Measurements from ENCODE around the gene TMEM52. TPM values are rescaled to one million over a fixed set of nuclear protein-coding genes. Genes with fewer than 3 reads are reported as not detected.

The TMEM52 gene
- total RNA-seq, 2 donors from 2014 or later = 6.0 to 6.3 TPM

- peaks cover under 1% of the 10 kb centered on the region for H3K4me1 Mint-ChIP-seq
- no peaks in the 10 kb centered on the region for H3K4me1 ChIP-seq (ENCODE audit: control insufficient read depth, insufficient read depth, low read length)
- H3K9ac ChIP-seq (ENCODE audit: extremely low read depth, low read length, poor library complexity, severe bottlenecking) = no peak overlapping the region
- no peak overlapping the region for H3K27ac ChIP-seq (ENCODE audit: low read depth, low read length)
- no peaks in the 10 kb centered on the region for H3K36me3 ChIP-seq (ENCODE audit: control insufficient read depth, insufficient read depth, low read length)
- no peak overlapping the region for H3K4me3 Mint-ChIP-seq
- TF ChIP-seq, protein P1, sequence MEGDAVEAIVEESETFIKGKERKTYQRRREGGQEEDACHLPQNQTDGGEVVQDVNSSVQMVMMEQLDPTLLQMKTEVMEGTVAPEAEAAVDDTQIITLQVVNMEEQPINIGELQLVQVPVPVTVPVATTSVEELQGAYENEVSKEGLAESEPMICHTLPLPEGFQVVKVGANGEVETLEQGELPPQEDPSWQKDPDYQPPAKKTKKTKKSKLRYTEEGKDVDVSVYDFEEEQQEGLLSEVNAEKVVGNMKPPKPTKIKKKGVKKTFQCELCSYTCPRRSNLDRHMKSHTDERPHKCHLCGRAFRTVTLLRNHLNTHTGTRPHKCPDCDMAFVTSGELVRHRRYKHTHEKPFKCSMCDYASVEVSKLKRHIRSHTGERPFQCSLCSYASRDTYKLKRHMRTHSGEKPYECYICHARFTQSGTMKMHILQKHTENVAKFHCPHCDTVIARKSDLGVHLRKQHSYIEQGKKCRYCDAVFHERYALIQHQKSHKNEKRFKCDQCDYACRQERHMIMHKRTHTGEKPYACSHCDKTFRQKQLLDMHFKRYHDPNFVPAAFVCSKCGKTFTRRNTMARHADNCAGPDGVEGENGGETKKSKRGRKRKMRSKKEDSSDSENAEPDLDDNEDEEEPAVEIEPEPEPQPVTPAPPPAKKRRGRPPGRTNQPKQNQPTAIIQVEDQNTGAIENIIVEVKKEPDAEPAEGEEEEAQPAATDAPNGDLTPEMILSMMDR (conservative IDR thresholded peaks at IDR 0.05) = no peak
- no peaks in the 10 kb centered on the region for H3K27me3 Mint-ChIP-seq (ENCODE audit: insufficient read depth)
- no peaks in the 10 kb centered on the region for H3K9me3 ChIP-seq (ENCODE audit: control insufficient read depth, low read length)
- H3K9me3 Mint-ChIP-seq = peaks cover 2% of the 10 kb centered on the region
- DNase-seq = no peak
- WGBS, 2 experiments (ENCODE audit: insufficient coverage in 1 of 2, insufficient read length in 1 of 2) = 85 to 86% methylated on average over 30 to 36 of the region's 38 CpGs
- H3K36me3 Mint-ChIP-seq (ENCODE audit: low read depth) = no peaks in the 10 kb centered on the region
- H3K27me3 ChIP-seq (ENCODE audit: control insufficient read depth, insufficient read depth, low read length, poor library complexity, severe bottlenecking) = no peaks in the 10 kb centered on the region
- H3K4me3 ChIP-seq (ENCODE audit: low read length) = no peak overlapping the region
- H3K27ac Mint-ChIP-seq = no peak overlapping the region
These were observed 47.1 kb upstream of the TMEM52 start for GRCh38 chr1:1966071-1966740.

- 89 to 96% methylated on average over 10 of the region's 10 CpGs for WGBS, 2 experiments (ENCODE audit: insufficient coverage in 1 of 2, insufficient read length in 1 of 2)
- no peak overlapping the region for H3K4me3 ChIP-seq (ENCODE audit: low read length)
- no peaks in the 10 kb centered on the region for H3K27me3 ChIP-seq (ENCODE audit: control insufficient read depth, insufficient read depth, low read length, poor library complexity, severe bottlenecking)
- no peak for DNase-seq
- no peaks in the 10 kb centered on the region for H3K4me1 ChIP-seq (ENCODE audit: control insufficient read depth, insufficient read depth, low read length)
- Mint-ChIP-seq H3K4me3 (no peak overlapping the region), H3K27me3 (ENCODE audit: insufficient read depth) (no peaks in the 10 kb centered on the region), H3K27ac (no peak overlapping the region), H3K4me1 (peaks cover 6% of the 10 kb centered on the region), H3K9me3 (no peaks in the 10 kb centered on the region), H3K36me3 (ENCODE audit: low read depth) (no peaks in the 10 kb centered on the region)
- H3K27ac ChIP-seq (ENCODE audit: low read depth, low read length) = no peak overlapping the region
- no peak overlapping the region for H3K9ac ChIP-seq (ENCODE audit: extremely low read depth, low read length, poor library complexity, severe bottlenecking)
- TF ChIP-seq, protein P1 (conservative IDR thresholded peaks at IDR 0.05) = no peak
- no peaks in the 10 kb centered on the region for H3K9me3 ChIP-seq (ENCODE audit: control insufficient read depth, low read length)
- no peaks in the 10 kb centered on the region for H3K36me3 ChIP-seq (ENCODE audit: control insufficient read depth, insufficient read depth, low read length)
These were observed 46.5 kb upstream of the TMEM52 start for GRCh38 chr1:1965546-1965945.

GRCh38 chr1:1964811-1965210 lies 45.7 kb upstream of the TMEM52 start:
- Histone ChIP-seq H3K36me3 (ENCODE audit: control insufficient read depth, insufficient read depth, low read length) (no peaks in the 10 kb centered on the region), H3K9ac (ENCODE audit: extremely low read depth, low read length, poor library complexity, severe bottlenecking) (no peak overlapping the region), H3K4me3 (ENCODE audit: low read length) (no peak overlapping the region), H3K27me3 (ENCODE audit: control insufficient read depth, insufficient read depth, low read length, poor library complexity, severe bottlenecking) (no peaks in the 10 kb centered on the region), H3K9me3 (ENCODE audit: control insufficient read depth, low read length) (no peaks in the 10 kb centered on the region), H3K27ac (ENCODE audit: low read depth, low read length) (no peak overlapping the region), H3K4me1 (ENCODE audit: control insufficient read depth, insufficient read depth, low read length) (no peaks in the 10 kb centered on the region)
- peaks cover 6% of the 10 kb centered on the region for H3K4me1 Mint-ChIP-seq
- 89 to 91% methylated on average over 17 to 25 of the region's 25 CpGs for WGBS, 2 experiments (ENCODE audit: insufficient coverage in 1 of 2, insufficient read length in 1 of 2)
- H3K27ac Mint-ChIP-seq = no peak overlapping the region
- H3K27me3 Mint-ChIP-seq (ENCODE audit: insufficient read depth) = no peaks in the 10 kb centered on the region
- no peaks in the 10 kb centered on the region for H3K9me3 Mint-ChIP-seq
- DNase-seq = no peak
- no peaks in the 10 kb centered on the region for H3K36me3 Mint-ChIP-seq (ENCODE audit: low read depth)
- H3K4me3 Mint-ChIP-seq = no peak overlapping the region
- TF ChIP-seq, protein P1 (conservative IDR thresholded peaks at IDR 0.05) = no peak
